Stimulated activated CD8-positive, alpha-beta memory T cell treated with anti-CD3 and anti-CD28 coated beads, Interleukin-7, amount 100 ng/mL, for 4 hours (primary cell): Measurements from ENCODE around the gene TSPAN7.
A peak's percentile ranks its signal among the peaks of the same experiment; 100 is the strongest.

Experiments
- DNase-seq, 2 donors: peaks; one replicate each; pipeline ENCODE4 v3.0.0-alpha.2; 2020; ENCODE audit warnings: low read depth in 2 of 2

Gene TSPAN7

GRCh38 chrX:38561126-38561868, at the start of gene TSPAN7:
Gene TSPAN7 (plus strand): TSS chrX:38561542. CDS start chrX:38561547, 5 bp downstream.
- DNase-seq: peak; percentile 60 to 72

- DNase-seq: no peak
Measured at GRCh38 chrX:38513112-38513742, 48.1 kb upstream of the TSPAN7 start.

- no peak for DNase-seq
Measured at GRCh38 chrX:38514016-38514854, 47.1 kb upstream of the TSPAN7 start.

- DNase-seq: no peak
Measured at GRCh38 chrX:38515291-38515690, 46.1 kb upstream of the TSPAN7 start.

- no peak for DNase-seq
Measured at GRCh38 chrX:38516196-38516774, 45.1 kb upstream of the TSPAN7 start.

- no peak for DNase-seq
Measured at GRCh38 chrX:38519651-38520050, 41.7 kb upstream of the TSPAN7 start.

GRCh38 chrX:38538134-38538533, 23.2 kb upstream of the TSPAN7 start:
- no peak for DNase-seq

- DNase-seq: no peak
Measured at GRCh38 chrX:38539748-38540147, 21.6 kb upstream of the TSPAN7 start.

- DNase-seq: no peak
Measured at GRCh38 chrX:38548508-38548907, 12.8 kb upstream of the TSPAN7 start.

GRCh38 chrX:38552721-38553120, 8.6 kb upstream of the TSPAN7 start:
- no peak for DNase-seq

- no peak for DNase-seq
Measured at GRCh38 chrX:38558686-38559085, 2.7 kb upstream of the TSPAN7 start.

- DNase-seq: no peak
Measured at GRCh38 chrX:38560776-38561125, 591 bp upstream of the TSPAN7 start.

GRCh38 chrX:38561951-38562719, 793 bp downstream of the TSPAN7 start:
- DNase-seq: peak in 1 of 2 donors; percentile 17

- DNase-seq: no peak
Measured at GRCh38 chrX:38563030-38563429, 1.7 kb downstream of the TSPAN7 start.

GRCh38 chrX:38570396-38570795, 9.1 kb downstream of the TSPAN7 start:
- DNase-seq: no peak

- DNase-seq: no peak
Measured at GRCh38 chrX:38571058-38571457, 9.7 kb downstream of the TSPAN7 start.

GRCh38 chrX:38574858-38575257, 13.5 kb downstream of the TSPAN7 start:
- no peak for DNase-seq

- DNase-seq: no peak
Measured at GRCh38 chrX:38575888-38576287, 14.5 kb downstream of the TSPAN7 start.

GRCh38 chrX:38577738-38578137, 16.4 kb downstream of the TSPAN7 start:
- DNase-seq: no peak

GRCh38 chrX:38578167-38578566, 16.8 kb downstream of the TSPAN7 start:
- DNase-seq: no peak

- no peak for DNase-seq
Measured at GRCh38 chrX:38583181-38583580, 21.8 kb downstream of the TSPAN7 start.

GRCh38 chrX:38594434-38594833, 33.1 kb downstream of the TSPAN7 start:
- DNase-seq: no peak
